ENCODE measurements around the gene VSIR. TPM values are rescaled to one million over a fixed set of nuclear protein-coding genes. Genes with fewer than 3 reads are reported as not detected.
A peak's percentile ranks its signal among the peaks of the same experiment; 100 is the strongest.

Gene VSIR
- total RNA-seq, 1 donor from 2014 or later, result 13.6 TPM

DNA sequence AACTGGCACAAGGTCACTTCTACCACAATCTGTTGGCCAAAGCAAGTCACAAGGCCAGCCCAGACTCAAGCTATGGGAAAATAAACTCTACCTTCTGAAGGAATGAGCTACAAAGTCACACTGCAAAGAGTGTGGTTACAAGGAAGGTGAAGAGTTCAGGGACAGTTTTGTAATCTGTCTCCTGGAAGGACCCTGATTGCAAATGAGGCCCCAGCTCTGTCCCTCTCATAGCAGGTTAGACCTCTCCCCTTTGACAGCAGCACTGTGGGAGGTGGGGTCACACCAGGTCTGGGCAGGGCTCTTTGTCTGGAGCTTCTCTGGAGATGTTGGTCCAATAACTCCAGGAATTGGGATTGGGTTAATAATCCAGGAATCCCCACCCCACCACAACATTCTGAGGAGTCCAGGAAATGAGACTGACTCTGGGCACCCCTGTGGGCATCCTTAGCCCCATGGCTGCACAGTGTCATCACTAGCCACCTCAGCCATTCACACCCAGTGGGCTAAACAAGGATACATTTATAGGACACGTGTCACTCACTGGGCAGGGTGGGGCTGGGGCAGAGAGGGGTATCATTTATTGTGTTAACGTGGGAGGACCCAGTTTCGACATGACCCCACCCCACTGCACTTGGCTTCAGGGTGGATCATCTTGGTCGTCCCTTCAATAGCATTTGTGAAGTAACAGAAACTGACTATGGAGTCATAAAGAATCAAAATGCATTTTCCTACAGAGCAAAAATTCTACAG is 30.1 kb downstream of the VSIR start:
- H3K27ac ChIP-seq (ENCODE audit: low read depth, low read length), result no peak overlapping the region
- peaks cover 0 to 2% (median 2%) of the 10 kb centered on the region in 3 donors for H3K36me3 ChIP-seq (ENCODE audit: control insufficient read depth in 3 of 3, insufficient read depth in 3 of 3, low read length in 3 of 3)
- H3K9ac ChIP-seq (ENCODE audit: low read depth in 1 of 3, low read length in 3 of 3), result no peak overlapping the region
- H3K27me3 ChIP-seq (ENCODE audit: control insufficient read depth in 3 of 3, insufficient read depth in 3 of 3, low read length in 3 of 3), result no peaks in the 10 kb centered on the region
- H3K4me1 ChIP-seq (ENCODE audit: control insufficient read depth in 3 of 3, insufficient read depth in 3 of 3, low read length in 3 of 3), result peaks cover 29 to 54% (median 37%) of the 10 kb centered on the region in 3 donors
- H3K4me3 ChIP-seq (ENCODE audit: low read length in 3 of 3), result no peak overlapping the region
- H3K9me3 ChIP-seq (ENCODE audit: control insufficient read depth in 3 of 3, low read length in 3 of 3), result peaks cover 0 to 2% (median 0%) of the 10 kb centered on the region in 3 donors

DNA sequence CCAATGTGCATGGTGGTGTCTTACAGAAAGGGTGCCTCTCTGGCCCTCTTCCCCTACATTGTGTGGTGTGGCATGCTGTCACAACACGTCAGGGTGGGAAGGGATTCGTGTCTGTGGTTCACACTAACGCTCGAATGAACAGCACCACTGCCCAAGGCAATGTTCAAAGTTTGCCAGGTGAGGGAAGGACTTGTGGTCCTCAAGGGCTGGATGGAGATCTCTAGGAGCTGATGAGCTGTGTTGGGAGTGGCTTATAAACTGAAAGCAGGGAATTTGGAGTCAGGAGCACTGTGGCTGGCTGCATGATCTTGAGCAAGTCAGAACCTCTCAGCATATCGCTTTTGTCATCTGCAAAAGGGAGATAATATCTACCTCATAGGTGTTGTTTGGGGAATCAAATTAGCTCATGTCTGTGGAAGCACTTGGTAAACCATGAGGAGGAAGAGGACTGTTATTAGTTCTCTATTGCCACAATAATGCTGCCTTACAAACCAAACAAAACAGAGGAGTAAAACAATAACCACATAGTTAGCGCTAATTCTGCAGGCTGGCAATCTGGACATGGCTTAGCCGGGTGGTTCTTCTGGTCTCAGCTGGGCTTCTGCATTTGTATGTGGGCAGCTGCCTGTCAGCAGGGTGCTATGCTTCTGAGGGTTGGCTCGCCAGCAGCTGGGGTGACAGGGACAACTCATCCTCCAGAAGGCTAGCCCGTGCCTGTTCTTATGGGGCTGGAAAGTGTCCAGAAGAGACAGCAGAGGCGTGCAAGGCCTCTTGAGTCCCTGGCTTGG is 30.8 kb downstream of the VSIR start:
- Histone ChIP-seq H3K27ac (ENCODE audit: low read depth, low read length) (no peak overlapping the region), H3K36me3 (ENCODE audit: control insufficient read depth in 3 of 3, insufficient read depth in 3 of 3, low read length in 3 of 3) (peaks cover 0 to 2% (median 2%) of the 10 kb centered on the region in 3 donors), H3K9ac (ENCODE audit: low read depth in 1 of 3, low read length in 3 of 3) (no peak overlapping the region), H3K4me3 (ENCODE audit: low read length in 3 of 3) (no peak overlapping the region), H3K27me3 (ENCODE audit: control insufficient read depth in 3 of 3, insufficient read depth in 3 of 3, low read length in 3 of 3) (no peaks in the 10 kb centered on the region), H3K4me1 (ENCODE audit: control insufficient read depth in 3 of 3, insufficient read depth in 3 of 3, low read length in 3 of 3) (peaks cover 23 to 54% (median 32%) of the 10 kb centered on the region in 3 donors), H3K9me3 (ENCODE audit: control insufficient read depth in 3 of 3, low read length in 3 of 3) (peaks cover 0 to 2% (median 0%) of the 10 kb centered on the region in 3 donors)

DNA sequence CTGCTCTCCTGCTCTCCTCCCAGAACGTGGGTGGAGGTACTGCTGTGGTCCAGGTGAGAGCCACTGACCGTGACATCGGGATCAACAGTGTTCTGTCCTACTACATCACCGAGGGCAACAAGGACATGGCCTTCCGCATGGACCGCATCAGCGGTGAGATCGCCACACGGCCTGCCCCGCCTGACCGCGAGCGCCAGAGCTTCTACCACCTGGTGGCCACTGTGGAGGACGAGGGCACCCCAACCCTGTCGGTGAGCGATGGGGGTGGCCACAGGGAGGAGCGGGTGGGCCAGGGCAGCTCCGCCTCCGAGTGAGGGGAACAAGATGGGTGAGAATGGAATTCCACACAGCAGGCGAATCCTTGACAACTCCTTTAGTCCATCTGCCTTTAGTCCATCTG is 31.6 kb downstream of the VSIR start:
- H3K36me3 ChIP-seq (ENCODE audit: control insufficient read depth in 3 of 3, insufficient read depth in 3 of 3, low read length in 3 of 3), result peaks cover 0 to 2% (median 2%) of the 10 kb centered on the region in 3 donors
- peaks cover 23 to 54% (median 32%) of the 10 kb centered on the region in 3 donors for H3K4me1 ChIP-seq (ENCODE audit: control insufficient read depth in 3 of 3, insufficient read depth in 3 of 3, low read length in 3 of 3)
- no peak overlapping the region for H3K4me3 ChIP-seq (ENCODE audit: low read length in 3 of 3)
- no peak overlapping the region for H3K9ac ChIP-seq (ENCODE audit: low read depth in 1 of 3, low read length in 3 of 3)
- H3K27ac ChIP-seq (ENCODE audit: low read depth, low read length), result no peak overlapping the region
- H3K9me3 ChIP-seq (ENCODE audit: control insufficient read depth in 3 of 3, low read length in 3 of 3), result peaks cover 0 to 2% (median 0%) of the 10 kb centered on the region in 3 donors
- H3K27me3 ChIP-seq (ENCODE audit: control insufficient read depth in 3 of 3, insufficient read depth in 3 of 3, low read length in 3 of 3), result no peaks in the 10 kb centered on the region

DNA sequence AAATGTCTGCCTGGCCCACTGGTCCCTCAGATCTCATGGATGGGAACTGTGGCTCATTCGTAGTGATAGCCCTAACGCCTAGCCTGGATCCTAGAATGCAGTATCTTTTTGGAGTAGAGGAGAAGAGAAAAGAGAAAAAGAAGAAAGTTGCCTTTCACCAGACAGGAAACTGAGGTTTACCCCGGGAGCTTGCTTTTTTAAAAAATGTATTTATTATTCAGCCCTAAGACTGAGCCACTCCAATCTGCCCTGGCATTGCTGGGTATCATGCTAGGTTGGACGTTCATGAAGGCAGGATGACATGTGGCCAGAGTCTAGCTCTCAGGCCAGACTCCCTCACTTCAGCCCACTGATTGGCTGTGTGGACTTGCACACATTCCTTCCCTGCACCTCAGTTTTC is 32.3 kb downstream of the VSIR start:
- Histone ChIP-seq H3K36me3 (ENCODE audit: control insufficient read depth in 3 of 3, insufficient read depth in 3 of 3, low read length in 3 of 3) (peaks cover 0 to 2% (median 2%) of the 10 kb centered on the region in 3 donors), H3K9ac (ENCODE audit: low read depth in 1 of 3, low read length in 3 of 3) (no peak overlapping the region), H3K9me3 (ENCODE audit: control insufficient read depth in 3 of 3, low read length in 3 of 3) (peaks cover 0 to 2% (median 0%) of the 10 kb centered on the region in 3 donors), H3K4me3 (ENCODE audit: low read length in 3 of 3) (no peak overlapping the region), H3K27me3 (ENCODE audit: control insufficient read depth in 3 of 3, insufficient read depth in 3 of 3, low read length in 3 of 3) (no peaks in the 10 kb centered on the region), H3K4me1 (ENCODE audit: control insufficient read depth in 3 of 3, insufficient read depth in 3 of 3, low read length in 3 of 3) (peaks cover 23 to 54% (median 32%) of the 10 kb centered on the region in 3 donors), H3K27ac (ENCODE audit: low read depth, low read length) (no peak overlapping the region)

DNA sequence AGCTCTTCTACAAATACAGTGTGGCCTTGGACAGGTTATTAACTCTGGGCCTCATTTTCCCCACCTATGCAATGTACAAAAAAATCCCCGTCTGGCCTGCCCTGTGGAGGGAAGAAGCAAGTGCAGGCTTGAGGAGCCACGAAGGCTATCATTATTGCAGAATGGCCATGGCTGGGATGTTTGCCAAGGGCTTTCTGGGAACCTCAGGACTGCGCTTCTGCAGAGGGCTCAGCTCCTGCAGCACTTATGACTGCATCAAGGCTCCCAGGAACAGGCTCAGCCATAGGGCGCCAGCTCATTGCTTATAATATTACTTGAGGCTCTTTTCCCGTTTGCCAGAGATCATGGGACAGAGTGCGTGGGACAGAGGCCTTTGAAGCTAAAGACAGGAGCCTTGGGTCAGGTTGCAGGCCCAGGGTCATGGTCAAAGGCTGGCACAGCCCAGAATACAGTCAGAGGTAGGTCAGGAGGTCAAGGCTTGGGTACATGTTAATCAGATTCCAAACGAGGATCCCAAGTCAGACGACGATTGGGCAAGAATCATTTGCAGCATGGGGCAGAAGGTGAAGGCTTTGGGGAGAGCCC is 33.2 kb downstream of the VSIR start:
- no peaks in the 10 kb centered on the region for H3K27me3 ChIP-seq (ENCODE audit: control insufficient read depth in 3 of 3, insufficient read depth in 3 of 3, low read length in 3 of 3)
- no peak overlapping the region for H3K4me3 ChIP-seq (ENCODE audit: low read length in 3 of 3)
- H3K27ac ChIP-seq (ENCODE audit: low read depth, low read length), result no peak overlapping the region
- peaks cover 25 to 54% (median 32%) of the 10 kb centered on the region in 3 donors for H3K4me1 ChIP-seq (ENCODE audit: control insufficient read depth in 3 of 3, insufficient read depth in 3 of 3, low read length in 3 of 3)
- H3K9me3 ChIP-seq (ENCODE audit: control insufficient read depth in 3 of 3, low read length in 3 of 3), result peaks cover 0 to 2% (median 0%) of the 10 kb centered on the region in 3 donors
- H3K9ac ChIP-seq (ENCODE audit: low read depth in 1 of 3, low read length in 3 of 3), result no peak overlapping the region
- peaks cover 0 to 2% (median 2%) of the 10 kb centered on the region in 3 donors for H3K36me3 ChIP-seq (ENCODE audit: control insufficient read depth in 3 of 3, insufficient read depth in 3 of 3, low read length in 3 of 3)

DNA sequence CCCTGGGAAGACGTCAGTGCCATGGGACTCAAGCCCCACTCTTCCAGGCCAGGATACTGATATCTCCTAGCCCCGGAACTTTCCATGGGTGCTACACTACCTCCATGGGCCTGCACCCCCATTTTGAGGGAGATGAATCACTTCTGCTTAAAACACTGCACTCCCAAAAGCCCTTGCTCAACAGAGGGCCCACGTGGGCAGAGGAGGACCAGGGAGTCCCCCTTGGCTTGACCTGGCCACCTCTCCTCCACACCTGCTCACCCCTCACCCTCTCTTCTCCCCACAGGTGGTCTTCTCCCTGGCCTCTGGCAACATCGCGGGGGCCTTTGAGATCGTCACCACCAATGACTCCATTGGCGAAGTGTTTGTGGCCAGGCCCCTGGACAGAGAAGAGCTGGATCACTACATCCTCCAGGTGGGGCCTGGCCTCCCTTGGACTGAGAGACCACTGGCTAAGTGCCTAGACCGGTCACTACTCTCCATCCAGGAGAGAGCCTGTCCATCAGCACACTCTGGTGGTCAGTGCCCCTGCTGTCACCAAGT is 33.9 kb downstream of the VSIR start:
- Histone ChIP-seq H3K27ac (ENCODE audit: low read depth, low read length) (no peak overlapping the region), H3K9me3 (ENCODE audit: control insufficient read depth in 3 of 3, low read length in 3 of 3) (peaks cover 0 to 2% (median 0%) of the 10 kb centered on the region in 3 donors), H3K9ac (ENCODE audit: low read depth in 1 of 3, low read length in 3 of 3) (no peak overlapping the region), H3K36me3 (ENCODE audit: control insufficient read depth in 3 of 3, insufficient read depth in 3 of 3, low read length in 3 of 3) (peaks cover 0 to 2% (median 2%) of the 10 kb centered on the region in 3 donors), H3K4me1 (ENCODE audit: control insufficient read depth in 3 of 3, insufficient read depth in 3 of 3, low read length in 3 of 3) (peaks cover 25 to 56% (median 32%) of the 10 kb centered on the region in 3 donors), H3K4me3 (ENCODE audit: low read length in 3 of 3) (no peak overlapping the region), H3K27me3 (ENCODE audit: control insufficient read depth in 3 of 3, insufficient read depth in 3 of 3, low read length in 3 of 3) (no peaks in the 10 kb centered on the region)

DNA sequence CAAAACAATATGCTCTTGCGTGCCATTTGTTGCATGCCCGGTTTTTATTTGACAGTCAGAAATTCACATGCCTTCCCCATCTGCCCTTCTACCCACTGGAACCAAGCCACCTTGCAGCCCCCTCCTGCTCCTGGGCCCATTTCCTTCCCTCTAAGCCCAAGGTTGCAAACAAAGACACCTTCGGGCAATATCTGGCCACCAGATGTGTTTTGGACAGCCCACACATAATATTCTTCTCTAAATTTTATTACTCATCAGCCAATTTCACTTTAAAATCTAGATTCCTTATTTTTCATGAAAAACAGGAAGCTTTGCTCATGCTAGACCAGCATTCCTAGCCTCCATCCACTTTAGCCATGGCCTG is 35.5 kb downstream of the VSIR start:
- H3K36me3 ChIP-seq (ENCODE audit: control insufficient read depth in 3 of 3, insufficient read depth in 3 of 3, low read length in 3 of 3), result peaks cover 0 to 2% (median 2%) of the 10 kb centered on the region in 3 donors
- no peak overlapping the region for H3K9ac ChIP-seq (ENCODE audit: low read depth in 1 of 3, low read length in 3 of 3)
- no peaks in the 10 kb centered on the region for H3K27me3 ChIP-seq (ENCODE audit: control insufficient read depth in 3 of 3, insufficient read depth in 3 of 3, low read length in 3 of 3)
- peaks cover 25 to 56% (median 32%) of the 10 kb centered on the region in 3 donors for H3K4me1 ChIP-seq (ENCODE audit: control insufficient read depth in 3 of 3, insufficient read depth in 3 of 3, low read length in 3 of 3)
- peaks cover 0 to 2% (median 0%) of the 10 kb centered on the region in 3 donors for H3K9me3 ChIP-seq (ENCODE audit: control insufficient read depth in 3 of 3, low read length in 3 of 3)
- H3K4me3 ChIP-seq (ENCODE audit: low read length in 3 of 3), result no peak overlapping the region
- H3K27ac ChIP-seq (ENCODE audit: low read depth, low read length), result peak overlapping the region; percentile 72

DNA sequence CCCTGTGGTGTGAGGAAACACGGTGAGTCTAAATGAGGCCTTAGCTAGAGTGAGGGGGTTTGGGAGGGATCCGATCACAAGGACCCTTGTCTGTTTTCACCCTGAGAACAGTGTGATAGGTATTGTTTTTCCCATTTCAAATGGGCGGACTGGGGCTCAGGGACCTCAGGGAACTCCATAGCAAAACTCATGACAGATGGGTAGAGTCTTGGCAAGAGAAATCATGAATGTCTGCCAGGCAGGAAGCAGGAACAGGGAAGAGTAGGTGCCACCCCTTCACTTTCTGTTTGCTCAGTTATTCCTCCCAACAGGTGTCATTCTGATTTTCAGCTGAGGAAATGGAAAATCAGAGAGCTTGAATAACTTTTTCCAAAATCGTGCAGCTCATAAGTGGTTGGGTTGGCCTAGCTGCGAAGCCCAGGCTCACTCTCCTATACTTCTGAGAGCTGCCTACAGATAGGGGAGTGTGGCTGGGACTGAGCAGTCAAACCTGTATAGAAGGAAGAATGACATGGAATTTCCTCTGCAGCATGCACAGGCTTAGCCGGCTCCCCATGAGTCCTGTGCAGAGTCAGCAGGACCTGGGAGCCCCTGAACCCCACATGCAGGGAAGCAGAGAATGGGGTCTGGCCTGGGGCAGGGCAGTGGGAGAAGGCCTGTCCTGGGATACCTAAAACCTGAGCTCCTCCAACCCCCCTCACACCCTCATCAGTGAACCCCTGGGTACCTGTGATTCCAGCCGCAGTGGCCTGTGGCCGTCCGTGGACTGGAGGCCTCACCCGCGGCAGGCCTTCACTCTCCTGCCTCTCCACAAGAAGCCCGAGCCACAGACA is 36.1 kb downstream of the VSIR start:
- Histone ChIP-seq H3K4me1 (ENCODE audit: control insufficient read depth in 3 of 3, insufficient read depth in 3 of 3, low read length in 3 of 3) (peaks cover 25 to 56% (median 32%) of the 10 kb centered on the region in 3 donors), H3K9ac (ENCODE audit: low read depth in 1 of 3, low read length in 3 of 3) (peak overlapping the region in 2 of 3 donors; percentile 48 to 57), H3K9me3 (ENCODE audit: control insufficient read depth in 3 of 3, low read length in 3 of 3) (no peaks in the 10 kb centered on the region), H3K36me3 (ENCODE audit: control insufficient read depth in 3 of 3, insufficient read depth in 3 of 3, low read length in 3 of 3) (peaks cover 0 to 2% (median 0%) of the 10 kb centered on the region in 3 donors), H3K4me3 (ENCODE audit: low read length in 3 of 3) (peak overlapping the region in 2 of 3 donors; percentile 22 to 50), H3K27ac (ENCODE audit: low read depth, low read length) (peak overlapping the region; percentile 72), H3K27me3 (ENCODE audit: control insufficient read depth in 3 of 3, insufficient read depth in 3 of 3, low read length in 3 of 3) (no peaks in the 10 kb centered on the region)

DNA sequence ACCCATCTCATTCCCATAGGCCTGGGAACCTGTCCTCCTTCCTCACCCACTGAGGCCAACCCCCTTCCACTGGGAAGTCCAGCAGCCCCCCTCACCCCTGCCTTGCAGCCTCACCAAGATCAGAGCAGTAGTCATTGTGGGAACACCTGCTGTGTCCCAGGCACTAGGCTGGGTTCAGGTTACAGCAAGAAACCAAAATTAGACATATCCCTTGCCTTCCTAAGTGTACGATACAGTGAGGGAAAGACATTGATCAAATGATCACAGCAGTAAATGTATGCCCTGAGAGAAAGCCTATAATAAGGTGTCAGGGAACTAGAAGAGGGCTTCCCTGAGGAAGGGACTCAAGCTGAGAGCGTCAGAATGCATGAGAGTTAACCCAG is 36.8 kb downstream of the VSIR start:
- Histone ChIP-seq H3K4me1 (ENCODE audit: control insufficient read depth in 3 of 3, insufficient read depth in 3 of 3, low read length in 3 of 3) (peaks cover 25 to 56% (median 32%) of the 10 kb centered on the region in 3 donors), H3K4me3 (ENCODE audit: low read length in 3 of 3) (peak overlapping the region in 2 of 3 donors; percentile 16 to 50), H3K9me3 (ENCODE audit: control insufficient read depth in 3 of 3, low read length in 3 of 3) (no peaks in the 10 kb centered on the region), H3K27ac (ENCODE audit: low read depth, low read length) (peak overlapping the region; percentile 72), H3K36me3 (ENCODE audit: control insufficient read depth in 3 of 3, insufficient read depth in 3 of 3, low read length in 3 of 3) (peaks cover 0 to 2% (median 0%) of the 10 kb centered on the region in 3 donors), H3K9ac (ENCODE audit: low read depth in 1 of 3, low read length in 3 of 3) (peak overlapping the region; percentile 27 to 57 (median 48)), H3K27me3 (ENCODE audit: control insufficient read depth in 3 of 3, insufficient read depth in 3 of 3, low read length in 3 of 3) (no peaks in the 10 kb centered on the region)
